HFFc6 (cell line): ENCODE data around the gene SORCS2. TPM values are rescaled to one million over a fixed set of nuclear protein-coding genes. Genes with fewer than 3 reads are reported as not detected.
A peak's percentile ranks its signal among the peaks of the same experiment; 100 is the strongest.

ENCODE experiments used
- DNase-seq: peaks from one replicate; pipeline ENCODE4 v3.0.0-alpha.2; 2018
- H3K27ac Mint-ChIP-seq: 2 replicates; pipeline ENCODE4 v1.8.0; 2020; ENCODE audit warnings: mild to moderate bottlenecking, mixed read lengths
- H3K27me3 Mint-ChIP-seq: 2 replicates; pipeline ENCODE4 v1.8.0; 2021; ENCODE audit warnings: mild to moderate bottlenecking, moderate library complexity, mixed read lengths; ENCODE audit not compliant: insufficient read depth
- H3K36me3 Mint-ChIP-seq: 2 replicates; pipeline ENCODE4 v1.8.0; 2021; ENCODE audit warnings: low read depth, mixed read lengths
- H3K4me1 Mint-ChIP-seq: 2 replicates; pipeline ENCODE4 v1.8.0; 2020; ENCODE audit warnings: low read depth, mixed read lengths
- H3K4me3 Mint-ChIP-seq: 2 replicates; pipeline ENCODE4 v1.8.0; 2020; ENCODE audit warnings: mild to moderate bottlenecking, moderate library complexity, mixed read lengths
- H3K9me3 Mint-ChIP-seq: 2 replicates; pipeline ENCODE4 v1.8.0; 2020; ENCODE audit warnings: mild to moderate bottlenecking, mixed read lengths
- total RNA-seq, 6 experiments: library from RNA; stranded (reverse); fragmentation: NEBNext Ultra II Directional; extraction: Animal tissue kit (Norgen Biotek cat#: 25700); gene quantifications; 2 replicates in 1 of 6; 3 replicates in 5 of 6; pipeline ENCODE4 v1.2.3, GENCODE V29; 2021
- TF ChIP-seq, protein P1 (sequence below): fragments of 200-600 bp; sonication (generic); IDR thresholded peaks from 2 replicates; pipeline ENCODE4 v1.5.0; 2021; ENCODE audit warnings: antibody characterized with exemption, mild to moderate bottlenecking

Gene SORCS2
- total RNA-seq, 6 experiments from 2014 or later: 0.05 to 0.15 (median 0.12) TPM; not detected in 3

DNA sequence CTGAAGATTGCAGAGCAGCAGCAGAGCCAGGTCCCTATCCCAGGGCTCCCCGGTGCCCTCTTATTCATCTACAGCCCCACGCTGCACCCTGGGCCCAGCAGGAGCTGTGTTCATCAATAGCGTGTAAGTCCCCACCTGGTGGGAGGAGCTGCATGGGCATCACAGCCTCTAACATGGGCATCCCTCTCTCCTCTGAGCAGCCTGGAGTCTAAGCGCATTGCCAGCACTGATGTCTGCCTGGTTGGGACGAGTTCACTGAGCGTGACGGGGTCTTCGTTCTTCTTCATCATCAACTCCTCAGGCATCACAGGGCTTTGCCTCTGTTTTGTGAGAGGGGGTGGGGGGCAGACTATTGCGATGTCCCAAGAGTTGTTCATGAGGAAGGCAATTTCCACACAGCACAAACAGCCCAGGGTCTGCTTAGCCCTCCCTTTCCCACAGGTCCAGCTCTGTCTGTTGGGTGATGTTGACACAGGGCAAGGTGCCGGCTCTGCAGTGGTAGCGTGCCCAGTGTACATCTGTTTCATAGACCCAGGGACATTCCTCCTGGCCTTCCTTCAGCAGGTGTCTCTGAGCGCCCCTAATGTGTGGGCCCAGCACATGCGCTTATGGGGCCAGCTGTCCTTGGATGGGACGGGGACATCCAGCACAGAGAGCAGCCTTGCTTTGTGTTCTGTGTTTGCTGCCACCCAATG lies 85.9 kb downstream of the SORCS2 start:
- TF ChIP-seq, protein P1, sequence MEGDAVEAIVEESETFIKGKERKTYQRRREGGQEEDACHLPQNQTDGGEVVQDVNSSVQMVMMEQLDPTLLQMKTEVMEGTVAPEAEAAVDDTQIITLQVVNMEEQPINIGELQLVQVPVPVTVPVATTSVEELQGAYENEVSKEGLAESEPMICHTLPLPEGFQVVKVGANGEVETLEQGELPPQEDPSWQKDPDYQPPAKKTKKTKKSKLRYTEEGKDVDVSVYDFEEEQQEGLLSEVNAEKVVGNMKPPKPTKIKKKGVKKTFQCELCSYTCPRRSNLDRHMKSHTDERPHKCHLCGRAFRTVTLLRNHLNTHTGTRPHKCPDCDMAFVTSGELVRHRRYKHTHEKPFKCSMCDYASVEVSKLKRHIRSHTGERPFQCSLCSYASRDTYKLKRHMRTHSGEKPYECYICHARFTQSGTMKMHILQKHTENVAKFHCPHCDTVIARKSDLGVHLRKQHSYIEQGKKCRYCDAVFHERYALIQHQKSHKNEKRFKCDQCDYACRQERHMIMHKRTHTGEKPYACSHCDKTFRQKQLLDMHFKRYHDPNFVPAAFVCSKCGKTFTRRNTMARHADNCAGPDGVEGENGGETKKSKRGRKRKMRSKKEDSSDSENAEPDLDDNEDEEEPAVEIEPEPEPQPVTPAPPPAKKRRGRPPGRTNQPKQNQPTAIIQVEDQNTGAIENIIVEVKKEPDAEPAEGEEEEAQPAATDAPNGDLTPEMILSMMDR: no peak
- no peaks in the 10 kb centered on the region for H3K9me3 Mint-ChIP-seq
- H3K36me3 Mint-ChIP-seq: no peaks in the 10 kb centered on the region
- peaks cover 21% of the 10 kb centered on the region for H3K4me1 Mint-ChIP-seq
- H3K27ac Mint-ChIP-seq: no peak overlapping the region
- no peak overlapping the region for H3K4me3 Mint-ChIP-seq
- peaks cover 47% of the 10 kb centered on the region for H3K27me3 Mint-ChIP-seq
- DNase-seq: no peak

DNA sequence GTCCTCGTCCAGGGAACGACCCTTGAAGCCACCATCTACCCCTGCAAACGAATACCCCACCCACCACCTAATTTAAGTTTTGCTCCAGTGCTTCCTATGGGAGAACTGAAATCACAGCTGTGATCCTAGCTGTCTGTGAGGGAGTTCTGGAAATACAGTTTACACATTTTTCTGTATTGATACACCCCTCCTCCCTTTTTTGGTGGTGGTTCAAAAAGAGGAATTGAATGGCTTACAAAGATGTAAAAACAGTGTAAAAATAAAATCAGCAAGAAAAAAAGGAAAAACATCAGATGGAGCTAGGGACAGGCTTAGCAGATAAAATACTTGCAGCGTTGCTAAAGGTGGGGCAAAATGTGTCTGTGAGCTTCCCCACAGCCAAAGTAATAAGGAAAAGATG lies 86.6 kb downstream of the SORCS2 start:
- Mint-ChIP-seq H3K9me3 (no peaks in the 10 kb centered on the region), H3K27me3 (peaks cover 47% of the 10 kb centered on the region), H3K36me3 (no peaks in the 10 kb centered on the region), H3K27ac (no peak overlapping the region), H3K4me3 (no peak overlapping the region), H3K4me1 (peaks cover 21% of the 10 kb centered on the region)
- no peak for DNase-seq
- TF ChIP-seq, protein P1: no peak

DNA sequence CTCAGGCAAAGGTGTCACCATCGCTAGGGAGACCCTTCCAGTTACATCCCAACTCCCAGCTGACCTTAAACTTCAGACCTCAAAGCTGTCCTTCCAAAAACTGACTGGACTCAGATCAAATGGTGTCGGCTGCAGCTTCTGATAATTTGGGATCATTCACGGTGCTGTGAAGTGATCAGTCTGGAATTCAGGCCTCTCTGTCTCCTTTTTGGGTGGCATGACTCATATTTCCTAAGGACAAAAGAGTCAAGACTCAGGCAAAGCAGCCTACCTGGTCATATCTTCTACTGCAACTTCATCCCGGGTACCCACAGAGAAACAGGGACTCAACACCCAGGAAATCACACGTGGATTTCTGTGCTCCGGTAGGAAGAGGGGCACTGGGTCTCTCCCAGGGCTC lies 87.6 kb downstream of the SORCS2 start:
- Mint-ChIP-seq H3K36me3 (no peaks in the 10 kb centered on the region), H3K27me3 (peaks cover 48% of the 10 kb centered on the region), H3K4me3 (no peak overlapping the region), H3K9me3 (no peaks in the 10 kb centered on the region), H3K4me1 (peaks cover 21% of the 10 kb centered on the region), H3K27ac (no peak overlapping the region)
- TF ChIP-seq, protein P1: no peak
- DNase-seq: no peak

DNA sequence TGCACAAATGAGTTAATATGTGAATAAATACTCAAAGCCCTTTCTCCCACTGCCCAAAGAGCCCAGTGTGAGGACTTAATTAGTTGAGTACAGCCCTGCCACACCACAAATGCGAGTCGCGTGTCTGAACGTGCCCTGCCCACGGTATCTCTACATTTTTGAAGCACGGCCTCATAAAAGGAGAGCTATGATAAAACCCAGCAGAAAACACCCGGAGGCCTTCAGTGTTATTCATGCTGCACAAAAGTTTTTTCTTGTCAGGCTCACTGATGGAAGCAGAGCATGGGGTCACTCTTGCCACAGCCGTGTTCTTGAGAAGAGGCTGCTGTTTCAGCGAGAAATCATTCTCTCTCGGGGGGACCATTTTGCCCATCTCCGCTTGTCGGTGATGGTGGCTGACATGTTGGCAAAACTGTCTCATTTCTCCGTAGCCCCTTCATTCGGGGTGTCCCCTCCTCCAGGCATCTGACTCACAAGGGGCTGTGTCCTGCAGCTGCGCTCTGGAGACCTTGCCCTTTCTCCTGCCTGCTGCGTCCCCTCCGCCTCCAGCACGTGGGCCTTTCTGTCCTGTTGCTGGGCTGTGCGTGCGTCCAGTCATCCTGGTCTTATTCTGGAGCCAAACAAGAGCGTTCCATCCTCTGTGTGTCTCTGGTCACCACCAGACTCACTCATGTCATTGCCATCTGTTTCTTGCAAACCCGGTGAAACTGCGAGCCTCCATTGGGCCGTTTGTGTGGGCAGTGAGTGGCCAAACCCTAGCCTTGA lies 88.8 kb downstream of the SORCS2 start:
- TF ChIP-seq, protein P1: no peak
- H3K36me3 Mint-ChIP-seq: no peaks in the 10 kb centered on the region
- H3K4me3 Mint-ChIP-seq: no peak overlapping the region
- no peaks in the 10 kb centered on the region for H3K9me3 Mint-ChIP-seq
- H3K27ac Mint-ChIP-seq: no peak overlapping the region
- DNase-seq: peak; percentile 33
- peaks cover 24% of the 10 kb centered on the region for H3K4me1 Mint-ChIP-seq
- H3K27me3 Mint-ChIP-seq: peaks cover 46% of the 10 kb centered on the region

DNA sequence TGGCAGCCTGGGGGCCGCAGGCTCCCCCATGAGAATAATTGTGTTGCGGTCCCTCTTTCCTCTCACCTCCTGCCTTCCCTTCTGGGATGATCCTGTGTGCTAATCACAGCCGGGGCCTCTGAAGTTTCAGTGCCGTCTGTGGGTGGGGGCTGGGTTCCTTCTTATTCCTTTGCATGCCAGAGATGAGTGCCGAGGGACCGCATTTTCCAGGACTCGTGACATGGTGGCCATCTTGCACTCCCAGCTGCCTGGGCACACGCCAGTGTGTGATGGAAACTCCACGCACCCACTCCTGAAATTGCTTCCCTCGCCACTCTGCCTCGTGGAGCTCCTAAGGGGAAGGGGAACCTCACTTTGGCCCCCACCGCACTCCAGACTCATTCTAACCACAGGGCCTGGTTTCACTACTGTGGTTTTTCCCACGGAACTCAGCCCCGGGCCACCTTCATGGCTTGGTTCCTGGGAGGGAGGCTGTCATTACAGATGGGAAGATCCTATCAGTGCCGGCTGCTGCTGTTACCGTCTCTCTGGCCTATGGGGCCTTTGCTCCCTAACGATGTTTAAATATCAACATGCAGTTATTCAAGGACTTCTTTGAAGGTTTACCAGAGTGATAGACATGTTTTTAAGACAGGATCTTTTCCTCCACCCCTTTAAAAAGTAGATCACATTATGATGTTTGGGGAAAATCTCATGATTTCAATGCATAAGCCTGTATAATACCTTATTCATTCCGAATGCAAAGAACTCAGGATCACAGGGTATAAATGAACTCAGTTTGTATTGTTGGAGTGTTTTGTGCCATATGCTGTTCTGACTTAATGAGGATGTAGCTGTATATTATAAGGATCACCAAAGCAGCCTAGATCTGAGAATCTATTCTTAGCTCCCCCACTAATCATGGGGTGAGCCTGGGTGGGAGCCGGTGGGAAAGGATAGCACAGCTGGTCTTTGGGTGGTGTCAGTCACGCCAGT lies 89.6 kb downstream of the SORCS2 start:
- H3K9me3 Mint-ChIP-seq: no peaks in the 10 kb centered on the region
- TF ChIP-seq, protein P1: no peak
- DNase-seq: no peak
- H3K4me1 Mint-ChIP-seq: peaks cover 25% of the 10 kb centered on the region
- no peaks in the 10 kb centered on the region for H3K36me3 Mint-ChIP-seq
- H3K27ac Mint-ChIP-seq: no peak overlapping the region
- peaks cover 49% of the 10 kb centered on the region for H3K27me3 Mint-ChIP-seq
- no peak overlapping the region for H3K4me3 Mint-ChIP-seq
